Suprapubic skin (tissue), 4 donors: Measurements from ENCODE around the gene KLF13. TPM values are rescaled to one million over a fixed set of nuclear protein-coding genes. Genes with fewer than 3 reads are reported as not detected.

Experiments used
- DNase-seq, 2 donors: peaks; one replicate each; pipeline ENCODE4 v3.0.0-alpha.2; 2019; ENCODE audit warnings: low spot score in 2 of 2
- H3K27ac ChIP-seq: fragments of 200-600 bp; sonication (generic); one replicate; pipeline ENCODE4 v1.5.1; 2019
- H3K27me3 ChIP-seq: fragments of 200-600 bp; sonication (generic); one replicate; pipeline ENCODE4 v1.5.1; 2019
- H3K36me3 ChIP-seq: fragments of 200-600 bp; sonication (generic); one replicate; pipeline ENCODE4 v1.5.1; 2019
- H3K4me1 ChIP-seq: fragments of 200-600 bp; sonication (generic); one replicate; pipeline ENCODE4 v1.5.1; 2019
- H3K4me3 ChIP-seq: fragments of 200-600 bp; sonication (generic); one replicate; pipeline ENCODE4 v1.5.1; 2019; ENCODE audit warnings: mild to moderate bottlenecking
- H3K9me3 ChIP-seq: fragments of 200-600 bp; sonication (generic); one replicate; pipeline ENCODE4 v1.5.1; 2019
- CTCF ChIP-seq, 2 donors: fragments of 200-600 bp in 1 of 2; fragments of 450-650 bp in 1 of 2; sonication (generic) in 1 of 2; IDR thresholded peaks; one replicate each; pipeline ENCODE4 v1.5.1; 2016 to 2019; ENCODE audit warnings: antibody characterized with exemption in 2 of 2, mild to moderate bottlenecking in 1 of 2, moderate library complexity in 1 of 2
- EP300 ChIP-seq: sonication (generic); formaldehyde crosslinking; IDR thresholded peaks from one replicate; pipeline ENCODE4 v1.6.1; 2017; ENCODE audit warnings: antibody characterized with exemption
- POLR2A ChIP-seq, 2 donors: fragments of 450-650 bp; IDR thresholded peaks; one replicate each; pipeline ENCODE4 v1.6.1; 2017; ENCODE audit warnings: antibody characterized with exemption in 2 of 2, mild to moderate bottlenecking in 2 of 2, moderate library complexity in 2 of 2
- POLR2AphosphoS5 ChIP-seq, 3 donors: sonication (generic); formaldehyde crosslinking; IDR thresholded peaks; one replicate each; pipeline ENCODE4 v1.6.1; 2017; ENCODE audit warnings: antibody characterized with exemption in 3 of 3
- WGBS: methylation state at CpG from one replicate; pipeline ENCODE4 v1.1.5; 2018; 5-methylcytosine and 5-hydroxymethylcytosine counted together
- total RNA-seq, 4 donors: library from RNA; depleted of rRNA; stranded (reverse); fragments of >200 nt; gene quantifications; one replicate each; pipeline ENCODE4 v1.1.0, GENCODE V29; 2016

KLF13 gene
- total RNA-seq, 4 donors from 2014 or later: 141 to 162 (median 145) TPM

- H3K4me3 ChIP-seq: no peak overlapping the region
- TF ChIP-seq POLR2AphosphoS5 (IDR thresholded peaks at IDR 0.05) (no peak), CTCF (IDR thresholded peaks at IDR 0.05) (no peak), POLR2A (IDR thresholded peaks at IDR 0.05) (no peak), EP300 (no peak)
- 83% methylated on average over 18 of the region's 19 CpGs for WGBS
- H3K27me3 ChIP-seq: no peaks in the 10 kb centered on the region
- peaks cover 9% of the 10 kb centered on the region for H3K36me3 ChIP-seq
- H3K9me3 ChIP-seq: no peaks in the 10 kb centered on the region
- no peak overlapping the region for H3K27ac ChIP-seq
- no peak for DNase-seq
- peaks cover 100% of the 10 kb centered on the region for H3K4me1 ChIP-seq
These were observed 21.6 kb downstream of the KLF13 start for GRCh38 chr15:31347981-31348803.

DNA sequence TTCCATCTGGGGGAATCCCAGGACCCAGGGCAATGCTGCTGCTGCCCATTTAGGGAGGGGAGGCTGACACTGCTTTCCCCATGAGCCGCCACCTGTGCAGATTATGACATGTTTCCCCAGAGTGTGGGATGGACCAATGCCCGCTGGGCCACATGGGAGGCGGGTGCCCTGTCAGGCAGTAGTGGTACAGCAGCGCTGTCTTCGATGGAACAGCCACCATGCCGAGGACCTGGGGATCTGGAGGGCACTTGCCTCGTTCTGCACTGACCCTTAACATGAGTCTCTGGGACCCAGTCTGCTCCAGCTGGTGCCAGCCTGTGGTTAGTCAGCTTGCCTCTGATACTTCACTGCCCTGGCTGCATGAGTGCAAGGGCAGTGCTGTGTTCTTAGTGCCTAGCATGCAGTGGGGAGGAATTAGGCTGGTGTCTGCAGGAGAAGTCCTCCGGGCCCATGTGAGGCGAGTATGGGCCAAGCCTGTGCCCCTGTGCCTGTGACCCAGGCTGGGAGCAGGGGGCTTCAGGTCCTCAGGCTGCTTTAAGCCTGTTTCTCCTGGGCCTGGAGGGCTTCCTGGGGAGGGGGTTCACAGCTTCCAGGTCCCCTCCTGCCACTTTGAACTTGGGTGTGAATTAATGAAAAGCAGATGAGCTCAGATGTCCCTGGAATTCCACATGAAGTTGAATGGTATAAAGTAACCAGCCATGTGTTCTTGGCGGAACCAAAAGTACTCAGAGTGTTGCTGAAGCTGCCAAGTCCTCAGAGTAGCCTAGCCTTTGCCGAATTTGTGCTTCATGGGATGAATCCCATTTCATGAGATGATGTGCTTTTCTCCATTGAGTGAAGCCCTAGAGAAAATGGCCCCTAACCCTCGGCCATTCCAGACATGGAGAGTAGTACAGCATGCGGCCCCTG lies 22.9 kb downstream of the KLF13 start:
- Histone ChIP-seq H3K27me3 (no peaks in the 10 kb centered on the region), H3K36me3 (peaks cover 10% of the 10 kb centered on the region), H3K4me3 (no peak overlapping the region), H3K4me1 (peaks cover 100% of the 10 kb centered on the region), H3K27ac (peak overlapping the region; percentile 63), H3K9me3 (no peaks in the 10 kb centered on the region)
- WGBS: 80% methylated on average over 8 of the region's 13 CpGs
- TF ChIP-seq EP300 (no peak), CTCF (IDR thresholded peaks at IDR 0.05) (no peak), POLR2A (IDR thresholded peaks at IDR 0.05) (no peak), POLR2AphosphoS5 (IDR thresholded peaks at IDR 0.05) (no peak)
- DNase-seq: no peak

GRCh38 chr15:31350771-31351170 lies 24.1 kb downstream of the KLF13 start:
- no peak for DNase-seq
- peaks cover 13% of the 10 kb centered on the region for H3K36me3 ChIP-seq

GRCh38 chr15:31352339-31352751 lies 25.7 kb downstream of the KLF13 start:
- H3K27ac ChIP-seq: peak overlapping the region; percentile 83
- H3K4me1 ChIP-seq: peaks cover 100% of the 10 kb centered on the region
- no peaks in the 10 kb centered on the region for H3K9me3 ChIP-seq
- TF ChIP-seq EP300 (no peak), POLR2A (IDR thresholded peaks at IDR 0.05) (no peak), CTCF (IDR thresholded peaks at IDR 0.05) (no peak), POLR2AphosphoS5 (IDR thresholded peaks at IDR 0.05) (no peak)
- H3K27me3 ChIP-seq: no peaks in the 10 kb centered on the region
- peak overlapping the region; percentile 10 for H3K4me3 ChIP-seq
- peaks cover 16% of the 10 kb centered on the region for H3K36me3 ChIP-seq
- WGBS: 59% methylated on average over 4 of the region's 8 CpGs
- DNase-seq: no peak

More at GRCh38 chr15:31350771-31351170, 24.1 kb downstream of the KLF13 start:
- 90% methylated on average over 7 of the region's 7 CpGs for WGBS
- no peaks in the 10 kb centered on the region for H3K27me3 ChIP-seq
- H3K4me3 ChIP-seq: no peak overlapping the region
- peaks cover 100% of the 10 kb centered on the region for H3K4me1 ChIP-seq
- H3K27ac ChIP-seq: peak overlapping the region; percentile 0
- TF ChIP-seq POLR2AphosphoS5 (IDR thresholded peaks at IDR 0.05) (no peak), POLR2A (IDR thresholded peaks at IDR 0.05) (no peak), EP300 (no peak), CTCF (IDR thresholded peaks at IDR 0.05) (no peak)
- no peaks in the 10 kb centered on the region for H3K9me3 ChIP-seq
